ENCODE results near the gene MAPK6. TPM values are rescaled to one million over a fixed set of nuclear protein-coding genes. Genes with fewer than 3 reads are reported as not detected.

The MAPK6 gene
- total and polyA plus RNA-seq, 9 of the 15 experiments (the other 6 are each of a cell fraction or from before 2014, with no cell fraction given) = 28.5 to 97.1 (median 74.0) TPM

- TF ChIP-seq BDP1 (IDR thresholded peaks at IDR 0.05; ENCODE audit: insufficient read depth, insufficient read length) = no peak
- peak; percentile 58; the same call in 1 of the 2 replicates for TF ChIP-seq NKRF (IDR thresholded peaks at IDR 0.05; ENCODE audit: borderline replicate concordance)
- TF ChIP-seq TAF1 (IDR thresholded peaks at IDR 0.05; ENCODE audit: control insufficient read depth, extremely low read depth, insufficient read depth, low read length, severe bottlenecking) = peak; percentile 45
- no peak for TF ChIP-seq KDM5B (IDR thresholded peaks at IDR 0.05; ENCODE audit: insufficient replicate concordance, low read depth, low read length)
- peak; percentile 92 for TF ChIP-seq EGR1 (conservative IDR thresholded peaks at IDR 0.05)
- TF ChIP-seq ZNF140 (CRISPR knock-in tag; IDR thresholded peaks at IDR 0.05) = no peak
- TF ChIP-seq ZNF324 (CRISPR knock-in tag; IDR thresholded peaks at IDR 0.05) = no peak
- no peak for TF ChIP-seq DLX4 (CRISPR knock-in tag; IDR thresholded peaks at IDR 0.05)
- TF ChIP-seq NRF1 (conservative IDR thresholded peaks at IDR 0.05 in 1 of 2, IDR thresholded peaks at IDR 0.05 in 1 of 2) = no peak
- no peak for TF ChIP-seq KLF13 (tag; IDR thresholded peaks at IDR 0.05; ENCODE audit: borderline replicate concordance, low read depth)
- peak in 1 of 2 experiments; percentile 74; a peak in 2 of 4 replicates for TF ChIP-seq MAZ (CRISPR knock-in tag; conservative IDR thresholded peaks at IDR 0.05 in 1 of 2, IDR thresholded peaks at IDR 0.05 in 1 of 2)
- no peak for TF ChIP-seq ETV5 (CRISPR knock-in tag; IDR thresholded peaks at IDR 0.05; ENCODE audit: low read depth)
- TF ChIP-seq ZFPM2 (CRISPR knock-in tag; IDR thresholded peaks at IDR 0.05) = no peak
- TF ChIP-seq, protein P1, sequence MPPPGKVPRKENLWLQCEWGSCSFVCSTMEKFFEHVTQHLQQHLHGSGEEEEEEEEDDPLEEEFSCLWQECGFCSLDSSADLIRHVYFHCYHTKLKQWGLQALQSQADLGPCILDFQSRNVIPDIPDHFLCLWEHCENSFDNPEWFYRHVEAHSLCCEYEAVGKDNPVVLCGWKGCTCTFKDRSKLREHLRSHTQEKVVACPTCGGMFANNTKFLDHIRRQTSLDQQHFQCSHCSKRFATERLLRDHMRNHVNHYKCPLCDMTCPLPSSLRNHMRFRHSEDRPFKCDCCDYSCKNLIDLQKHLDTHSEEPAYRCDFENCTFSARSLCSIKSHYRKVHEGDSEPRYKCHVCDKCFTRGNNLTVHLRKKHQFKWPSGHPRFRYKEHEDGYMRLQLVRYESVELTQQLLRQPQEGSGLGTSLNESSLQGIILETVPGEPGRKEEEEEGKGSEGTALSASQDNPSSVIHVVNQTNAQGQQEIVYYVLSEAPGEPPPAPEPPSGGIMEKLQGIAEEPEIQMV (tag; conservative IDR thresholded peaks at IDR 0.05; ENCODE audit: low read depth) = no peak
- TF ChIP-seq, protein P2, sequence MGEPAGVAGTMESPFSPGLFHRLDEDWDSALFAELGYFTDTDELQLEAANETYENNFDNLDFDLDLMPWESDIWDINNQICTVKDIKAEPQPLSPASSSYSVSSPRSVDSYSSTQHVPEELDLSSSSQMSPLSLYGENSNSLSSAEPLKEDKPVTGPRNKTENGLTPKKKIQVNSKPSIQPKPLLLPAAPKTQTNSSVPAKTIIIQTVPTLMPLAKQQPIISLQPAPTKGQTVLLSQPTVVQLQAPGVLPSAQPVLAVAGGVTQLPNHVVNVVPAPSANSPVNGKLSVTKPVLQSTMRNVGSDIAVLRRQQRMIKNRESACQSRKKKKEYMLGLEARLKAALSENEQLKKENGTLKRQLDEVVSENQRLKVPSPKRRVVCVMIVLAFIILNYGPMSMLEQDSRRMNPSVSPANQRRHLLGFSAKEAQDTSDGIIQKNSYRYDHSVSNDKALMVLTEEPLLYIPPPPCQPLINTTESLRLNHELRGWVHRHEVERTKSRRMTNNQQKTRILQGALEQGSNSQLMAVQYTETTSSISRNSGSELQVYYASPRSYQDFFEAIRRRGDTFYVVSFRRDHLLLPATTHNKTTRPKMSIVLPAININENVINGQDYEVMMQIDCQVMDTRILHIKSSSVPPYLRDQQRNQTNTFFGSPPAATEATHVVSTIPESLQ (CRISPR knock-in tag; IDR thresholded peaks at IDR 0.05) = no peak
These were observed 2.2 kb downstream of the MAPK6 start (continued) for GRCh38 chr15:52021128-52021671.

Data from K562 (cell line).